Caco-2 (cell line): ENCODE data around the gene FEZ2. TPM values are rescaled to one million over a fixed set of nuclear protein-coding genes. Genes with fewer than 3 reads are reported as not detected.

ENCODE experiments used
- BruUV-seq: library from RNA; stranded (reverse); fragments of 400-500 nt; replicated peaks from 2 replicates; lab custom pipeline; 2021; lab: Mats Ljungman, UMichigan
- CTCF ChIA-PET: fragments of 300-600 bp; sonication (Branson Sonifier 250); formaldehyde crosslinking; loops from one replicate; lab custom pipeline; 2022; ENCODE audit warnings: antibody characterized with exemption; lab: Charles Lee
- POLR2A ChIA-PET: fragments of 300-600 bp; sonication (Branson Sonifier 250); formaldehyde crosslinking; loops from one replicate; lab custom pipeline; 2022; ENCODE audit warnings: antibody characterized with exemption; lab: Charles Lee
- DNase-seq, 2 experiments: peaks; one replicate each; pipeline versions ENCODE4 v3.0.0 to v3.0.0-alpha.2; 2020 to 2022
- H3K27me3 ChIP-seq: replicated peaks from 2 replicates; pipeline ENCODE4 v1.6.0; 2011; ENCODE audit warnings: low read length; ENCODE audit not compliant: control insufficient read depth, insufficient read depth
- H3K36me3 ChIP-seq: 2 replicates; pipeline ENCODE4 v1.5.1; 2011; ENCODE audit warnings: low read length; ENCODE audit not compliant: control insufficient read depth, insufficient read depth
- H3K4me1 ChIP-seq: fragments of 250-450 bp; sonication (Bioruptor Pico); 2 replicates; pipeline ENCODE4 v1.5.1; 2020; ENCODE audit warnings: mild to moderate bottlenecking
- H3K4me3 ChIP-seq: 2 replicates; pipeline ENCODE4 v1.5.1; 2011; ENCODE audit warnings: low read depth, mild to moderate bottlenecking, control low read depth, low read length
- H3K9me3 ChIP-seq: fragments of 250-450 bp; sonication (Bioruptor Pico); 2 replicates; pipeline ENCODE4 v1.5.1; 2020; ENCODE audit warnings: mild to moderate bottlenecking, moderate library complexity
- H3K27ac Mint-ChIP-seq: one replicate; pipeline ENCODE4 v1.8.0; 2022; ENCODE audit warnings: mixed read lengths; ENCODE audit not compliant: unreplicated experiment
- H3K27me3 Mint-ChIP-seq: one replicate; pipeline ENCODE4 v1.8.0; 2022; ENCODE audit warnings: mixed read lengths; ENCODE audit not compliant: insufficient read depth, unreplicated experiment
- H3K36me3 Mint-ChIP-seq: one replicate; pipeline ENCODE4 v1.8.0; 2022; ENCODE audit warnings: mild to moderate bottlenecking, mixed read lengths; ENCODE audit not compliant: insufficient read depth, unreplicated experiment
- H3K4me1 Mint-ChIP-seq: one replicate; pipeline ENCODE4 v1.8.0; 2022; ENCODE audit warnings: low read depth, mixed read lengths; ENCODE audit not compliant: unreplicated experiment
- H3K4me3 Mint-ChIP-seq: one replicate; pipeline ENCODE4 v1.8.0; 2022; ENCODE audit warnings: mild to moderate bottlenecking, moderate library complexity, mixed read lengths; ENCODE audit not compliant: unreplicated experiment
- H3K9me3 Mint-ChIP-seq: one replicate; pipeline ENCODE4 v1.8.0; 2022; ENCODE audit warnings: mixed read lengths; ENCODE audit not compliant: unreplicated experiment
- CTCF ChIP-seq, 2 experiments: fragments of 200-600 bp in 1 of 2; IDR thresholded peaks; 1 replicate in 1 of 2; 2 replicates in 1 of 2; pipeline versions ENCODE4 v1.5.1 to v1.8.0; 2011 to 2022; ENCODE audit warnings: antibody characterized with exemption in 1 of 2, control low read depth in 1 of 2, inconsistent platforms in 1 of 2, low read depth in 1 of 2, low read length in 1 of 2, mild to moderate bottlenecking in 1 of 2, moderate library complexity in 1 of 2; ENCODE audit not compliant: insufficient read depth in 1 of 2, severe bottlenecking in 1 of 2, unreplicated experiment in 1 of 2
- intact Hi-C: fragments of 100-400 bp; cut with micrococcal nuclease; formaldehyde crosslinking; loops from one replicate; pipeline ENCODE4 v1.10.0; 2022; ENCODE audit not compliant: unreplicated experiment
- total RNA-seq: library from RNA; stranded (reverse); gene quantifications from 2 replicates; pipeline ENCODE4 v1.2.3, GENCODE V29; 2022

FEZ2 gene
- total RNA-seq, 1 experiment from 2014 or later: 55.8 TPM

- intact Hi-C loops: no loop called here
- H3K4me3 Mint-ChIP-seq: no peak overlapping the region
- peaks cover 10% of the 10 kb centered on the region for H3K36me3 Mint-ChIP-seq
- H3K4me3 ChIP-seq: no peak overlapping the region
- H3K9me3 Mint-ChIP-seq: no peaks in the 10 kb centered on the region
- DNase-seq: no peak
- H3K36me3 ChIP-seq: peaks cover 4% of the 10 kb centered on the region; the same call in 1 of the 2 replicates
- CTCF ChIA-PET: no interaction called here
- no TSS peak for BruUV-seq
- H3K4me1 ChIP-seq: no peaks in the 10 kb centered on the region
- no peaks in the 10 kb centered on the region for H3K27me3 Mint-ChIP-seq
- H3K27me3 ChIP-seq: no peaks in the 10 kb centered on the region
- no peaks in the 10 kb centered on the region for H3K9me3 ChIP-seq
- no peak for TF ChIP-seq CTCF (IDR thresholded peaks at IDR 0.05; ENCODE audit: insufficient read depth in 1 of 2, low read depth in 1 of 2, low read length in 1 of 2, severe bottlenecking in 1 of 2, unreplicated experiment in 1 of 2)
- POLR2A ChIA-PET: no interaction called here
- peaks cover 5% of the 10 kb centered on the region for H3K4me1 Mint-ChIP-seq
- H3K27ac Mint-ChIP-seq: peak overlapping the region; percentile 17
Observed at GRCh38 chr2:36530983-36531354, 67.0 kb downstream of the FEZ2 start.

- H3K9me3 Mint-ChIP-seq: no peaks in the 10 kb centered on the region
- no peaks in the 10 kb centered on the region for H3K9me3 ChIP-seq
- peaks cover 4% of the 10 kb centered on the region; the same call in 1 of the 2 replicates for H3K36me3 ChIP-seq
- no peak overlapping the region for H3K4me3 ChIP-seq
- no peaks in the 10 kb centered on the region for H3K4me1 ChIP-seq
- peaks cover 5% of the 10 kb centered on the region for H3K4me1 Mint-ChIP-seq
- H3K27me3 ChIP-seq: no peaks in the 10 kb centered on the region
- H3K4me3 Mint-ChIP-seq: no peak overlapping the region
- no peak for DNase-seq
- H3K27ac Mint-ChIP-seq: peak overlapping the region; percentile 17
- BruUV-seq: no TSS peak
- POLR2A ChIA-PET: no interaction called here
- H3K36me3 Mint-ChIP-seq: peaks cover 16% of the 10 kb centered on the region
- CTCF ChIA-PET: no interaction called here
- intact Hi-C loops: no loop called here
- no peaks in the 10 kb centered on the region for H3K27me3 Mint-ChIP-seq
- TF ChIP-seq CTCF (IDR thresholded peaks at IDR 0.05; ENCODE audit: insufficient read depth in 1 of 2, low read depth in 1 of 2, low read length in 1 of 2, severe bottlenecking in 1 of 2, unreplicated experiment in 1 of 2): no peak
Observed at GRCh38 chr2:36530178-36530982, 67.6 kb downstream of the FEZ2 start.

GRCh38 chr2:36528766-36529392 lies 69.1 kb downstream of the FEZ2 start:
- Mint-ChIP-seq H3K9me3 (no peaks in the 10 kb centered on the region), H3K36me3 (peaks cover 31% of the 10 kb centered on the region), H3K4me1 (peaks cover 10% of the 10 kb centered on the region), H3K4me3 (no peak overlapping the region), H3K27me3 (no peaks in the 10 kb centered on the region), H3K27ac (no peak overlapping the region)
- Histone ChIP-seq H3K27me3 (no peaks in the 10 kb centered on the region), H3K4me1 (no peaks in the 10 kb centered on the region), H3K36me3 (peaks cover 4% of the 10 kb centered on the region; the same call in 1 of the 2 replicates), H3K4me3 (no peak overlapping the region), H3K9me3 (no peaks in the 10 kb centered on the region)
- intact Hi-C loops: no loop called here
- no peak for DNase-seq
- ChIA-PET POLR2A (no interaction called here), CTCF (no interaction called here)
- TF ChIP-seq CTCF (IDR thresholded peaks at IDR 0.05; ENCODE audit: insufficient read depth in 1 of 2, low read depth in 1 of 2, low read length in 1 of 2, severe bottlenecking in 1 of 2, unreplicated experiment in 1 of 2): no peak
- no TSS peak for BruUV-seq
